ENCODE measurements around the gene LANCL1.
"Not testable (repeated sequence)": the region's sequence is repeated elsewhere in the genome, so short reads cannot be mapped to it uniquely, and the experiment has no call there.

Gene LANCL1

GRCh38 chr2:210458395-210458794 lies 18.2 kb downstream of the LANCL1 start:
- DNase-seq = no peak

- no peak for DNase-seq
Measured at GRCh38 chr2:210456571-210456970, 20.0 kb downstream of the LANCL1 start.

- no peak for DNase-seq
Measured at GRCh38 chr2:210454336-210454735, 22.2 kb downstream of the LANCL1 start.

GRCh38 chr2:210452194-210452593 lies 24.4 kb downstream of the LANCL1 start:
- no peak for DNase-seq

- DNase-seq = not testable (repeated sequence)
Measured at GRCh38 chr2:210450942-210451341, 25.6 kb downstream of the LANCL1 start.

GRCh38 chr2:210445732-210446131 lies 30.8 kb downstream of the LANCL1 start:
- no peak for DNase-seq

GRCh38 chr2:210445116-210445707 lies 31.3 kb downstream of the LANCL1 start:
- no peak for DNase-seq

GRCh38 chr2:210443527-210443926 lies 33.0 kb downstream of the LANCL1 start:
- no peak for DNase-seq

- no peak for DNase-seq
Measured at GRCh38 chr2:210442878-210443277, 33.7 kb downstream of the LANCL1 start.

- DNase-seq = no peak
Measured at GRCh38 chr2:210442457-210442856, 34.1 kb downstream of the LANCL1 start.

- DNase-seq = no peak
Measured at GRCh38 chr2:210440206-210440605, 36.4 kb downstream of the LANCL1 start.

GRCh38 chr2:210435439-210435838 lies 41.1 kb downstream of the LANCL1 start:
- DNase-seq = no peak

- DNase-seq = no peak
Measured at GRCh38 chr2:210432633-210433032, 43.9 kb downstream of the LANCL1 start.

GRCh38 chr2:210429403-210430137 lies 47.0 kb downstream of the LANCL1 start:
- DNase-seq = no peak

GRCh38 chr2:210428393-210429179 lies 48.0 kb downstream of the LANCL1 start:
- no peak for DNase-seq

- not testable (repeated sequence) for DNase-seq
Measured at GRCh38 chr2:210427309-210427708, 49.2 kb downstream of the LANCL1 start.

GRCh38 chr2:210422366-210422765 lies 54.2 kb downstream of the LANCL1 start:
- DNase-seq = no peak

GRCh38 chr2:210421916-210422315 lies 54.6 kb downstream of the LANCL1 start:
- no peak for DNase-seq

- DNase-seq = no peak
Measured at GRCh38 chr2:210412660-210413059, 63.9 kb downstream of the LANCL1 start.

GRCh38 chr2:210410542-210410941 lies 66.0 kb downstream of the LANCL1 start:
- DNase-seq = no peak

- no peak for DNase-seq
Measured at GRCh38 chr2:210399440-210400041, 77.0 kb downstream of the LANCL1 start.

GRCh38 chr2:210392469-210392881 lies 84.1 kb downstream of the LANCL1 start:
- DNase-seq = no peak

GRCh38 chr2:210389856-210390255 lies 86.7 kb downstream of the LANCL1 start:
- DNase-seq = no peak

Measured in amniotic stem cell (primary cell).